VCaP (cell line): ENCODE measurements around the gene FN3K.

ENCODE experiments used
- H3K27ac ChIP-seq: fragments of 450-650 bp; 2 replicates; pipeline ENCODE4 v1.5.1; 2017
- TF ChIP-seq, protein P1 (sequence below): fragments of 450-650 bp; conservative IDR thresholded peaks from 2 replicates; pipeline ENCODE4 v1.5.1; 2017; ENCODE audit warnings: mild to moderate bottlenecking, moderate library complexity

Gene FN3K

DNA sequence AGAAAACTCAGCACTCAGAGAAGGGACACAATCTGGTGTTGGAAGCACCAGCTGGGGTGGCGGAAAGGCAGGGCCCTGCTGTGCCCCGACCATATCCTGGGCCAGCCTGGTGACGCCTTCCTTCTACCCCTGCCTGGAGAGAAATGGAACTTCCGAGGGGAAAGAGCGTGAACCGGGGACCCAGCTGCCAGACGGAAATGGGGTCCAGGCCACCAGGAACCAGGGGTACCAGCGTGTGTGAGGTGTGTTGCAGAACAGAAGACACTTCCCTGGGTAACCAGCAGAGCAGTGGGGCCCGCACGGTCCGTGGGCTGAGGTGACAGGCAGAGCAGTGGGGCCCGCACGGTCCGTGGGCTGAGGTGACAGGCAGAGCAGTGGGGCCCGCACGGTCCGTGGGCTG is 43.7 kb upstream of the FN3K start:
- TF ChIP-seq, protein P1, sequence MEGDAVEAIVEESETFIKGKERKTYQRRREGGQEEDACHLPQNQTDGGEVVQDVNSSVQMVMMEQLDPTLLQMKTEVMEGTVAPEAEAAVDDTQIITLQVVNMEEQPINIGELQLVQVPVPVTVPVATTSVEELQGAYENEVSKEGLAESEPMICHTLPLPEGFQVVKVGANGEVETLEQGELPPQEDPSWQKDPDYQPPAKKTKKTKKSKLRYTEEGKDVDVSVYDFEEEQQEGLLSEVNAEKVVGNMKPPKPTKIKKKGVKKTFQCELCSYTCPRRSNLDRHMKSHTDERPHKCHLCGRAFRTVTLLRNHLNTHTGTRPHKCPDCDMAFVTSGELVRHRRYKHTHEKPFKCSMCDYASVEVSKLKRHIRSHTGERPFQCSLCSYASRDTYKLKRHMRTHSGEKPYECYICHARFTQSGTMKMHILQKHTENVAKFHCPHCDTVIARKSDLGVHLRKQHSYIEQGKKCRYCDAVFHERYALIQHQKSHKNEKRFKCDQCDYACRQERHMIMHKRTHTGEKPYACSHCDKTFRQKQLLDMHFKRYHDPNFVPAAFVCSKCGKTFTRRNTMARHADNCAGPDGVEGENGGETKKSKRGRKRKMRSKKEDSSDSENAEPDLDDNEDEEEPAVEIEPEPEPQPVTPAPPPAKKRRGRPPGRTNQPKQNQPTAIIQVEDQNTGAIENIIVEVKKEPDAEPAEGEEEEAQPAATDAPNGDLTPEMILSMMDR: no peak
- H3K27ac ChIP-seq: no peak overlapping the region

DNA sequence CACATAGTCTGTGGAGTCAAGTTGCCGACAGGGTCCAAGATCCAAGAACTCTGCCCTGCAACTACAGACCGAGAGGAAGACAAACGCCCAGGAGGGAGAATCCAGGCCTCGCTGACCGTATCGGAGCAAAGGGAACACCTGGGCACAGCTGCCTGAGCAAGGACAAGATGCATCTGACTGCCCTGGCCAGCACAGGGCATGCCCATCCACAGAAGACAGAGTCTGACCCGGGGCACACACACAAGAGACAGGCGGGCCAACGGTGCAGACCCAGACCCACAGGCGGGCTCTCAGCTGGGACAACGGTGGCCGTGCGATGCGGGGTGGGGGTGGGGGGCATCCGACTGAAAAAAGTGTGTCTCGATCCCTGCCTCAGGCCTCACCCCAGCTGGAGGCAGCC is 43.1 kb upstream of the FN3K start:
- no peak overlapping the region for H3K27ac ChIP-seq
- TF ChIP-seq, protein P1: no peak

DNA sequence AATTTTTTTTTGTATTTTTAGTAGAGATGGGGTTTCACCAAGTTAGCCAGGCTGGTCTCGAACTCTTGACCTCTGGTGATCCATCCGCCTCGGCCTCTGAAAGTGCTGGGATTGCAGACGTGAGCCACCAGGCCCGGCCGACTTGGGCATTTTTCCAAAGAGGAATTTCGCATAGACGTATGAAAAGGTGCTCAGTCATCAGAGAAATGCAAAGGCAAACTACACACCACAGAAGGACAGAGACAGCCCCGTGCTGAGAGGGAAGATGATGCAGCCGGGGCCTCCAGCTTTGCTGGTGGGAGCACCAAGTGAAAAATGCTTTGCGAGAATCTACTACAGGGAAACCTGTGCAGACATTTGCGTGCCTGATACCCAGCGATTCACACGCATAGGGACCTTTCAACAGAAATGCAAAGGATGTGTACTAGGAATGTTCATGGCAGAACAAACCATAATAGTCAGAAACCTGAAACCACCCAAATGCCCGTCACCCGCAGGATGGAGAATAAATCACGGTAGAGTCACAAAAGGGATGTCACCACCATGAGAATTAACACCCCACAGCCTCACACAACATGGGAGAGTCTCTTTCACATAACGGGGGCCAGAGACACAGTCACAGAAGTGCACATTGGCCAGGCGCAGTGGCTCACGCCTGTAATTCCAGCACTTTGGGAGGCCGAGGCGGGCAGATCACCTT is 42.1 kb upstream of the FN3K start:
- TF ChIP-seq, protein P1: no peak
- no peak overlapping the region for H3K27ac ChIP-seq

DNA sequence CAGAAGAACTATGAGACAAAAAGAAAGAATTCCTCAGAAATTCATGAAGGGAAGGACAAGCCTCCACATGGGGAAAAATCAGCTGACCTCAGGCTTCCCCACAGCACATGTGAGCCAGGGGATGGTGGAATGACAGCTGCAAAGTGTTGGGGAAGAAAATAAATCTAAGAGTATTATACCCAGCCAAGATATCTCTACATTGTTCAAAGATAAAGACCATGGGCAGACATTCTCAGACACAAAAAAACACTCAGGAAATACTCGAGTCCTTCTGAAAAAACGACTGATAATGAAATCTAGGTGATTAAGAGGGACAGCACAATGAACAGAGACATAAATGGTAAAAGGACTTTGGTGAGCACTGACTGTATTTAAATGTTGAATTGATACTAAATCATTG is 40.8 kb upstream of the FN3K start:
- TF ChIP-seq, protein P1: no peak
- H3K27ac ChIP-seq: no peak overlapping the region

DNA sequence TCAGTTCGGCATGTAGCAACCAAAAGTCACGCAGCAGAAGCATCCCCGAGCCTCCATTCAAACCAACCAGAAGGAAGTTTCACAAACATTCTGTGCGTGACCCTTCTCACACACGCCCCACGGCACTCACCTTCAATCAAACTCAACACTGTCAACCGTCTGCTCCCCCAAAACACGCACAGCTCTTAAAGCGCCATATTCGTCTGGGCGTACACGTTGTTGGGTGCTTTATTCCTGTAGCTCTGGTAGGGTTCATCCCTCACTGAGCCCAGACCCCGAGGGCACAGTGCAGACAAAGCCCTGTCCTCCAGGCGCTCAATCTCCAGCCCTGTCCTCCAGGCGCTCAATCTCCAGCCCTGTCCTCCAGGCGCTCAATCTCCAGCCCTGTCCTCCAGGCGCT is 39.2 kb upstream of the FN3K start:
- no peak overlapping the region for H3K27ac ChIP-seq
- TF ChIP-seq, protein P1: no peak

DNA sequence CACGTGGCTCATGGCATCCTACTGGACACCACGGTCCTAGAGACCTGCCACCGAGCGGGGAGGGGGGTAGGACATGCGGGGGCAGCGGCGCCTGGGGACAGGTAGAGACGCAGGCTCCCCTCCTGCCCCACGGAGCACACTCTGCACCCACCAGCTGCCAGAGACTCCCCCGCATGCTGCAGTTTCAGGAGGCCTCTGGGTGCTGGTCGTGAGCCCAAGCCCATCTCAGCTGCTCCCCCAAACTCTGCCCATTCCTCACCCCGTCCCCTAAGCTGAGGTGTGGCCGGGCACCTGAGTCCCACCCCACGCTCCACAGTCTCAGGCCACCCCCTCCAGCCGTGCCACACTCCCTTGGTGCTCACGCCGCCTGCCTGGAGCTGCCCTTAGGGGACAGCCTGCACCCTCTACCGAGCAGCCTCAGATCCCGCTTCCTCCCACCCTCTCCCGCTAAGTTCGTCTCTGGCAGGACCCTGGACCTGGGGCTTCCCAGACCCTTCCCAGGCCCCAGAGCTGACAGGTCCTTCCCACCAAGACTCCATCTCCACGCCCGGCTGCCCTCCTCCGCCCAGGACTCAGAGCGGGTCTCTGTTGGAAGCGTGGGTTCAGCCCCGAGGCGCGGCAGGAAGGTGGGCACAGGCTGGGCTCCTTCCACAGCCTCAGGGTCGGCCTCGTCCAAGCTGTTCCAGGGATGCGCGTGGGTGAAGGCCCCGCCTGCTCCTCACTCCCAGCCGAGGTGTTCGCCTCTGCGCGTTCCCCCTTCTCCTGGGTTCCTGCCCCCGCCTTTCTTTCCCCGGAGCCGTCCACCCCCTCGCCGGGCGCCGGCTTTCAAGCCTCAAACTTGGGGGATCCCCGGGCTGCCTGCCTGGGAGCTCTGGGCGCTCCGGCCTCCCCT is 38.3 kb upstream of the FN3K start:
- peak overlapping the region; percentile 81; the same call in 1 of the 2 replicates for H3K27ac ChIP-seq
- TF ChIP-seq, protein P1: no peak

DNA sequence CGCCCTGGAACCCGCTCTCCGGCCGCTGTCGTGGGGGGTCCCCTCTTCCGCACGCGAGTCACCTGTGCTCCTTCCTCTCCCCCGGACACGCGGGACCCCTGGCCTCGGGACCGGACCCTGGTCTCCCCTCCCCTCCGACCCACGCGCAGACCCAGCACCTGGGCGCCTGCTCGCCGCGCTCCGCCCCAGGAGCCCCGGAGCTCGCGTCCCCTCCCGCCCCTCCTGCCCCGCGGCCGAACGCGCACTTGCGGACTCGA is 37.7 kb upstream of the FN3K start:
- TF ChIP-seq, protein P1: no peak
- H3K27ac ChIP-seq: peak overlapping the region; percentile 81
